ENCODE data around the gene EME1.

Gene EME1

DNA sequence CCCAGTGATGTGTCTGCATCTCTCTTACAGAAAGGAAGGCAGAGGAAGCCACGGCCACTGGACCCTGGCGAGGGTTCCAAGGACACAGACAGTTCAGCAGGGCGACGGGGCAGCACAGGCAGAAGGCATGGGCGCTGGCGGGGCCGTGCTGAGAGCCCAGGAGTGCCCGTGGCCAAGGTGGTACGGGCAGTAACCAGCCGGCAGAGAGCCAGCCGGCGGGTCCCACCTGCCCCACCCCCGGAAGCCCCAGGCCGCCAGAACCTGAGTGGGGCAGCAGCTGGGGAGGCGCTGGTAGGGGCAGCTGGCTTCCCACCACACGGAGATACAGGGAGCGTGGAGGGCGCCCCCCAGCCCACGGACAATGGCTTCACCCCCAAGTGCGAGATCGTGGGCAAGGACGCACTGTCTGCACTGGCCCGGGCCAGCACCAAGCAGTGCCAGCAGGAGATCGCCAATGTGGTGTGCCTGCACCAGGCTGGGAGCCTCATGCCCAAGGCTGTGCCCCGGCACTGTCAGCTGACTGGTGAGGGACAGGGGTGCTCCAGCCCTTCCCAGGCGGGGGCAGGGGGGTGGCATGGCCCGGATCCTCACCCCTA, 19.3 kb upstream of the EME1 start (continued):
- TF ChIP-seq, protein P1, sequence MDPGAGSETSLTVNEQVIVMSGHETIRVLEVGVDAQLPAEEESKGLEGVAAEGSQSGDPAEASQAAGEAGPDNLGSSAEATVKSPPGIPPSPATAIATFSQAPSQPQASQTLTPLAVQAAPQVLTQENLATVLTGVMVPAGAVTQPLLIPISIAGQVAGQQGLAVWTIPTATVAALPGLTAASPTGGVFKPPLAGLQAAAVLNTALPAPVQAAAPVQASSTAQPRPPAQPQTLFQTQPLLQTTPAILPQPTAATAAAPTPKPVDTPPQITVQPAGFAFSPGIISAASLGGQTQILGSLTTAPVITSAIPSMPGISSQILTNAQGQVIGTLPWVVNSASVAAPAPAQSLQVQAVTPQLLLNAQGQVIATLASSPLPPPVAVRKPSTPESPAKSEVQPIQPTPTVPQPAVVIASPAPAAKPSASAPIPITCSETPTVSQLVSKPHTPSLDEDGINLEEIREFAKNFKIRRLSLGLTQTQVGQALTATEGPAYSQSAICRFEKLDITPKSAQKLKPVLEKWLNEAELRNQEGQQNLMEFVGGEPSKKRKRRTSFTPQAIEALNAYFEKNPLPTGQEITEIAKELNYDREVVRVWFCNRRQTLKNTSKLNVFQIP (CRISPR knock-in tag; IDR thresholded peaks at IDR 0.05; ENCODE audit: borderline replicate concordance, low read depth), result no peak
- TF ChIP-seq, protein P2, sequence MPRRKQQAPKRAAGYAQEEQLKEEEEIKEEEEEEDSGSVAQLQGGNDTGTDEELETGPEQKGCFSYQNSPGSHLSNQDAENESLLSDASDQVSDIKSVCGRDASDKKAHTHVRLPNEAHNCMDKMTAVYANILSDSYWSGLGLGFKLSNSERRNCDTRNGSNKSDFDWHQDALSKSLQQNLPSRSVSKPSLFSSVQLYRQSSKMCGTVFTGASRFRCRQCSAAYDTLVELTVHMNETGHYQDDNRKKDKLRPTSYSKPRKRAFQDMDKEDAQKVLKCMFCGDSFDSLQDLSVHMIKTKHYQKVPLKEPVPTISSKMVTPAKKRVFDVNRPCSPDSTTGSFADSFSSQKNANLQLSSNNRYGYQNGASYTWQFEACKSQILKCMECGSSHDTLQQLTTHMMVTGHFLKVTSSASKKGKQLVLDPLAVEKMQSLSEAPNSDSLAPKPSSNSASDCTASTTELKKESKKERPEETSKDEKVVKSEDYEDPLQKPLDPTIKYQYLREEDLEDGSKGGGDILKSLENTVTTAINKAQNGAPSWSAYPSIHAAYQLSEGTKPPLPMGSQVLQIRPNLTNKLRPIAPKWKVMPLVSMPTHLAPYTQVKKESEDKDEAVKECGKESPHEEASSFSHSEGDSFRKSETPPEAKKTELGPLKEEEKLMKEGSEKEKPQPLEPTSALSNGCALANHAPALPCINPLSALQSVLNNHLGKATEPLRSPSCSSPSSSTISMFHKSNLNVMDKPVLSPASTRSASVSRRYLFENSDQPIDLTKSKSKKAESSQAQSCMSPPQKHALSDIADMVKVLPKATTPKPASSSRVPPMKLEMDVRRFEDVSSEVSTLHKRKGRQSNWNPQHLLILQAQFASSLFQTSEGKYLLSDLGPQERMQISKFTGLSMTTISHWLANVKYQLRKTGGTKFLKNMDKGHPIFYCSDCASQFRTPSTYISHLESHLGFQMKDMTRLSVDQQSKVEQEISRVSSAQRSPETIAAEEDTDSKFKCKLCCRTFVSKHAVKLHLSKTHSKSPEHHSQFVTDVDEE (CRISPR knock-in tag; IDR thresholded peaks at IDR 0.05), result no peak

DNA sequence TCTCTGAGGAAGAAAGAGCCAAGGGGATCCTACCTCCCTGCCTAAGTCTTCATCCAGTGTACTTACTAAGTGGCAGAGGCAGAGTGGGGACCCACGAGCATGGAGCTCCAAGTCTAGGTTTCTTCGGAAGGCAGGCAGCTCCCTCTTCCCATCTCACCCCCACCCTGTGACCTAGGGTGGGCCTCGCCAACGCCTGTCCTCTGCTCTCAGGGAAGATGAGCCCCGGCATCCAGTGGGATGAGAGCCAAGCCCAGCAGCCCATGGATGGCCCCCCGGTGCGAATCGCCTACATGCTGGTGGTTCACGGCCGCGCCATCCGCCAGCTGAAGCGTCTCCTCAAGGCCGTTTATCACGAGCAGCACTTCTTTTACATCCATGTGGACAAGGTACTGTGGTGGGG, 18.8 kb upstream of the EME1 start:
- ATAC-seq, result no peak
- TF ChIP-seq CSDC2 (CRISPR knock-in tag; IDR thresholded peaks at IDR 0.05) (no peak), BACH2 (CRISPR knock-in tag; IDR thresholded peaks at IDR 0.05; ENCODE audit: borderline replicate concordance) (no peak), SNAI2 (CRISPR knock-in tag; IDR thresholded peaks at IDR 0.05) (no peak), ESRRG (CRISPR knock-in tag; IDR thresholded peaks at IDR 0.05) (no peak), RARB (CRISPR knock-in tag; IDR thresholded peaks at IDR 0.05) (no peak), ZNF70 (CRISPR knock-in tag; IDR thresholded peaks at IDR 0.05) (no peak), ZNF565 (CRISPR knock-in tag; conservative IDR thresholded peaks at IDR 0.05; ENCODE audit: low read depth) (no peak), ISL1 (CRISPR knock-in tag; IDR thresholded peaks at IDR 0.05) (no peak), PPARA (CRISPR knock-in tag; IDR thresholded peaks at IDR 0.05; ENCODE audit: borderline replicate concordance) (no peak), TOX (CRISPR knock-in tag; IDR thresholded peaks at IDR 0.05; ENCODE audit: borderline replicate concordance) (no peak), ZFP3 (CRISPR knock-in tag; IDR thresholded peaks at IDR 0.05) (no peak), ZC3H10 (CRISPR knock-in tag; IDR thresholded peaks at IDR 0.05) (no peak), TCF4 (CRISPR knock-in tag; IDR thresholded peaks at IDR 0.05; ENCODE audit: borderline replicate concordance) (no peak)
- TF ChIP-seq, protein P3, sequence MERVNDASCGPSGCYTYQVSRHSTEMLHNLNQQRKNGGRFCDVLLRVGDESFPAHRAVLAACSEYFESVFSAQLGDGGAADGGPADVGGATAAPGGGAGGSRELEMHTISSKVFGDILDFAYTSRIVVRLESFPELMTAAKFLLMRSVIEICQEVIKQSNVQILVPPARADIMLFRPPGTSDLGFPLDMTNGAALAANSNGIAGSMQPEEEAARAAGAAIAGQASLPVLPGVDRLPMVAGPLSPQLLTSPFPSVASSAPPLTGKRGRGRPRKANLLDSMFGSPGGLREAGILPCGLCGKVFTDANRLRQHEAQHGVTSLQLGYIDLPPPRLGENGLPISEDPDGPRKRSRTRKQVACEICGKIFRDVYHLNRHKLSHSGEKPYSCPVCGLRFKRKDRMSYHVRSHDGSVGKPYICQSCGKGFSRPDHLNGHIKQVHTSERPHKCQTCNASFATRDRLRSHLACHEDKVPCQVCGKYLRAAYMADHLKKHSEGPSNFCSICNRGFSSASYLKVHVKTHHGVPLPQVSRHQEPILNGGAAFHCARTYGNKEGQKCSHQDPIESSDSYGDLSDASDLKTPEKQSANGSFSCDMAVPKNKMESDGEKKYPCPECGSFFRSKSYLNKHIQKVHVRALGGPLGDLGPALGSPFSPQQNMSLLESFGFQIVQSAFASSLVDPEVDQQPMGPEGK (CRISPR knock-in tag; IDR thresholded peaks at IDR 0.05; ENCODE audit: borderline replicate concordance), result no peak
- TF ChIP-seq, protein P2 (CRISPR knock-in tag; IDR thresholded peaks at IDR 0.05), result no peak
- TF ChIP-seq, protein P4, sequence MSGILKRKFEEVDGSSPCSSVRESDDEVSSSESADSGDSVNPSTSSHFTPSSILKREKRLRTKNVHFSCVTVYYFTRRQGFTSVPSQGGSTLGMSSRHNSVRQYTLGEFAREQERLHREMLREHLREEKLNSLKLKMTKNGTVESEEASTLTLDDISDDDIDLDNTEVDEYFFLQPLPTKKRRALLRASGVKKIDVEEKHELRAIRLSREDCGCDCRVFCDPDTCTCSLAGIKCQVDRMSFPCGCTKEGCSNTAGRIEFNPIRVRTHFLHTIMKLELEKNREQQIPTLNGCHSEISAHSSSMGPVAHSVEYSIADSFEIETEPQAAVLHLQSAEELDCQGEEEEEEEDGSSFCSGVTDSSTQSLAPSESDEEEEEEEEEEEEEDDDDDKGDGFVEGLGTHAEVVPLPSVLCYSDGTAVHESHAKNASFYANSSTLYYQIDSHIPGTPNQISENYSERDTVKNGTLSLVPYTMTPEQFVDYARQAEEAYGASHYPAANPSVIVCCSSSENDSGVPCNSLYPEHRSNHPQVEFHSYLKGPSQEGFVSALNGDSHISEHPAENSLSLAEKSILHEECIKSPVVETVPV (CRISPR knock-in tag; IDR thresholded peaks at IDR 0.05), result no peak

DNA sequence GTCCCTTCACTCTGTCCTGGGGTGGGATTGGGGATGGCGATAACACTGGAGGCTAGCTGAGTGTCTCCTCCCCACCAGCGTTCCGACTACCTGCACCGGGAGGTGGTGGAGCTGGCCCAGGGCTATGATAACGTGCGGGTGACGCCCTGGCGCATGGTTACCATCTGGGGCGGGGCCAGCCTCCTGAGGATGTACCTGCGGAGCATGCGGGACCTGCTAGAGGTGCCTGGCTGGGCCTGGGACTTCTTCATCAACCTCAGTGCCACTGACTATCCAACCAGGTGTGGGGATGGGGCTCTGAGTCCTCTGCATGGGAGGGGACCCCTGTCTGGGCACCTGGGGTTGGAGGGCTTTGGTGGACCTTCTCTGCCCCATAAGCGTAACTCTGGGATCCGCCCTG, 18.3 kb upstream of the EME1 start:
- no peak for ATAC-seq
- TF ChIP-seq RARB (CRISPR knock-in tag; IDR thresholded peaks at IDR 0.05) (no peak), ZFP30 (CRISPR knock-in tag; IDR thresholded peaks at IDR 0.05) (no peak)
- TF ChIP-seq, protein P5, sequence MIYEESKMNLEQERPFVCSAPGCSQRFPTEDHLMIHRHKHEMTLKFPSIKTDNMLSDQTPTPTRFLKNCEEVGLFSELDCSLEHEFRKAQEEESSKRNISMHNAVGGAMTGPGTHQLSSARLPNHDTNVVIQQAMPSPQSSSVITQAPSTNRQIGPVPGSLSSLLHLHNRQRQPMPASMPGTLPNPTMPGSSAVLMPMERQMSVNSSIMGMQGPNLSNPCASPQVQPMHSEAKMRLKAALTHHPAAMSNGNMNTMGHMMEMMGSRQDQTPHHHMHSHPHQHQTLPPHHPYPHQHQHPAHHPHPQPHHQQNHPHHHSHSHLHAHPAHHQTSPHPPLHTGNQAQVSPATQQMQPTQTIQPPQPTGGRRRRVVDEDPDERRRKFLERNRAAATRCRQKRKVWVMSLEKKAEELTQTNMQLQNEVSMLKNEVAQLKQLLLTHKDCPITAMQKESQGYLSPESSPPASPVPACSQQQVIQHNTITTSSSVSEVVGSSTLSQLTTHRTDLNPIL (CRISPR knock-in tag; IDR thresholded peaks at IDR 0.05; ENCODE audit: low read depth), result no peak
